Esophagus squamous epithelium (tissue), 5 donors: Measurements from ENCODE around the gene BMP7. TPM values are rescaled to one million over a fixed set of nuclear protein-coding genes. Genes with fewer than 3 reads are reported as not detected.

Experiments used
- DNase-seq: peaks from one replicate; lab custom pipeline; 2025; lab: John Stamatoyannopoulos, UW
- H3K27ac ChIP-seq, 4 donors: fragments of 200-600 bp; sonication (generic); one replicate each; pipeline ENCODE4 v1.5.1; 2016 to 2019; ENCODE audit warnings: mild to moderate bottlenecking in 1 of 4
- H3K27me3 ChIP-seq, 4 donors: fragments of 200-600 bp; sonication (generic); 1 replicate in 3 of 4; 2 replicates in 1 of 4; pipeline versions ENCODE4 v1.5.1 to v1.6.0; 2017 to 2021; ENCODE audit warnings: antibody characterized with exemption in 1 of 4
- H3K36me3 ChIP-seq, 3 donors: fragments of 200-600 bp; sonication (generic); one replicate each; pipeline ENCODE4 v1.5.1; 2016 to 2019
- H3K4me1 ChIP-seq, 3 donors: fragments of 200-600 bp; sonication (generic); one replicate each; pipeline ENCODE4 v1.5.1; 2017 to 2019
- H3K4me3 ChIP-seq, 4 donors: fragments of 200-600 bp; sonication (generic); 1 replicate in 3 of 4; 2 replicates in 1 of 4; pipeline ENCODE4 v1.5.1; 2016 to 2019; ENCODE audit warnings: mild to moderate bottlenecking in 2 of 4, moderate library complexity in 1 of 4
- H3K9me3 ChIP-seq, 3 donors: fragments of 200-600 bp; sonication (generic); one replicate each; pipeline ENCODE4 v1.5.1; 2016 to 2019
- CTCF ChIP-seq, 6 experiments: fragments of 450-650 bp in 4 of 6; fragments of 200-600 bp in 2 of 6; sonication (generic) in 2 of 6; IDR thresholded peaks; one replicate each; pipeline ENCODE4 v1.5.1; 2016 to 2019; ENCODE audit warnings: antibody characterized with exemption in 6 of 6, mild to moderate bottlenecking in 4 of 6, moderate library complexity in 4 of 6
- POLR2A ChIP-seq, 4 donors: fragments of 450-650 bp; IDR thresholded peaks; one replicate each; pipeline ENCODE4 v1.6.1; 2017; ENCODE audit warnings: antibody characterized with exemption in 4 of 4, mild to moderate bottlenecking in 4 of 4, moderate library complexity in 3 of 4
- WGBS, 2 donors: methylation state at CpG; one replicate each; pipeline ENCODE4 v1.1.5; 2018; 5-methylcytosine and 5-hydroxymethylcytosine counted together
- intact Hi-C: fragments of 100-400 bp; cut with DNase I; formaldehyde crosslinking; loops from one replicate; pipeline ENCODE4 v1.15.0; 2022
- total RNA-seq, 4 donors: library from RNA; depleted of rRNA; stranded (reverse); fragments of >200 nt; gene quantifications; one replicate each; pipeline ENCODE4 v1.1.0, GENCODE V29; 2016
- donor health status: DM: yes; HTN: yes; CAD: no.

Gene BMP7
- total RNA-seq, 4 donors from 2014 or later: 21.8 to 59.8 (median 35.1) TPM

DNA sequence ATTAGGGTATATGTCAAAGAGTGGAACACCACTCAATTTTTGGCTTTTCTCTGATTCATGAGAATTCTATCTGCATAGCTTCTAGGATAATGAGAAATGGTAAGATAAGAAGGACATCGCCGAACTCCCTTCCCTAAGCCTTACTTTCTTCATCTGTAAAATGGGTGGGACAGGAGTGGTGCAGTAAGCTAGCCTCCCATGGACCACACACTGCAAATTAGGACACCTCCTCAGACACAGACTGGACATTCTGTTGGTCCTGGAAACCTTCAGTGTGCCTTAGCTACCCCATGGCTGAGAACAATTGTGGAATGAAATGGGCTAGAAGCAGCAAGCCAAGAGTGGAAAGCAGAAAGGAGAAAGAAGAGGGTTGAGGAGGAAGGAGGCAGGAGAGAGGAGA is 89.6 kb downstream of the BMP7 start:
- TF ChIP-seq CTCF (IDR thresholded peaks at IDR 0.05): no peak
- TF ChIP-seq POLR2A (IDR thresholded peaks at IDR 0.05): no peak
- no peaks in the 10 kb centered on the region for H3K9me3 ChIP-seq
- no peak overlapping the region for H3K27ac ChIP-seq
- peaks cover 0 to 27% (median 0%) of the 10 kb centered on the region in 3 donors for H3K36me3 ChIP-seq
- H3K27me3 ChIP-seq: peaks cover 0 to 29% (median 0%) of the 10 kb centered on the region in 4 donors
- peaks cover 0 to 21% (median 7%) of the 10 kb centered on the region in 3 donors for H3K4me1 ChIP-seq
- H3K4me3 ChIP-seq: no peak overlapping the region
- intact Hi-C loops: no loop called here
- DNase-seq: no peak
- WGBS, 2 donors: 90 to 92% methylated on average over 2 of the region's 2 CpGs

- H3K4me3 ChIP-seq: no peak overlapping the region
- H3K27ac ChIP-seq: no peak overlapping the region
- DNase-seq: no peak
- peaks cover 0 to 31% (median 0%) of the 10 kb centered on the region in 3 donors for H3K36me3 ChIP-seq
- WGBS, 2 donors: 68 to 82% methylated on average over 6 to 7 of the region's 8 CpGs
- TF ChIP-seq POLR2A (IDR thresholded peaks at IDR 0.05) (no peak), CTCF (IDR thresholded peaks at IDR 0.05) (no peak)
- no peaks in the 10 kb centered on the region for H3K9me3 ChIP-seq
- peaks cover 0 to 24% (median 0%) of the 10 kb centered on the region in 4 donors for H3K27me3 ChIP-seq
- H3K4me1 ChIP-seq: peaks cover 0 to 25% (median 7%) of the 10 kb centered on the region in 3 donors
- intact Hi-C loops: no loop called here
These were observed 90.9 kb downstream of the BMP7 start for GRCh38 chr20:57175397-57176010.

- no peak overlapping the region for H3K4me3 ChIP-seq
- no peak for TF ChIP-seq CTCF (IDR thresholded peaks at IDR 0.05)
- no peak for TF ChIP-seq POLR2A (IDR thresholded peaks at IDR 0.05)
- H3K4me1 ChIP-seq: peaks cover 0 to 23% (median 7%) of the 10 kb centered on the region in 3 donors
- intact Hi-C loops: no loop called here
- H3K27ac ChIP-seq: no peak overlapping the region
- no peaks in the 10 kb centered on the region for H3K9me3 ChIP-seq
- WGBS, 2 donors: 66 to 77% methylated on average over 6 to 9 of the region's 9 CpGs
- no peak for DNase-seq
- peaks cover 0 to 17% (median 0%) of the 10 kb centered on the region in 4 donors for H3K27me3 ChIP-seq
- peaks cover 0 to 38% (median 0%) of the 10 kb centered on the region in 3 donors for H3K36me3 ChIP-seq
These were observed 91.7 kb downstream of the BMP7 start for GRCh38 chr20:57174737-57175136.

DNA sequence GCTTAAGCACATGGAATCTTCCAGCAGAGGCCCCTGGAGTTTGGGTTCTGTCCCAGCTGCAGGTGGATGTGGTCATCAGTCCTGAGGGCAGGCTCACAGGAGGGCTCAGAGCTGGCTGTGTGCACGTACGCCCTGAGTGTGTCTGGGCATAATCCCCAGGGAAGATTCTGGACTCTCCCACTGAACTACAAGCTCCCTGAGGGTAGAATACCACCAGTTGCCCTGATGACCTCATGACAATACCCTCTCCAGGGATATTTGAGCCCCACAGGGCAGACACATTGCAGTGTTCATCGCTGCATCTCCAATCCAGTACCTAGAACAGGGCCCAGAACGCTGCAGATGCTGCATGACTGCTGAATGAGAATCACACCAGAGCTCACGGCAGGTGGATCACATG is 92.5 kb downstream of the BMP7 start:
- H3K9me3 ChIP-seq: no peaks in the 10 kb centered on the region
- H3K4me1 ChIP-seq: peaks cover 0 to 15% (median 0%) of the 10 kb centered on the region in 3 donors
- no peak for DNase-seq
- H3K27me3 ChIP-seq: peaks cover 0 to 9% (median 0%) of the 10 kb centered on the region in 4 donors
- intact Hi-C loops: no loop called here
- 81 to 87% methylated on average over 2 to 3 of the region's 5 CpGs for WGBS, 2 donors
- no peak overlapping the region for H3K4me3 ChIP-seq
- no peak for TF ChIP-seq CTCF (IDR thresholded peaks at IDR 0.05)
- TF ChIP-seq POLR2A (IDR thresholded peaks at IDR 0.05): no peak
- peaks cover 0 to 46% (median 0%) of the 10 kb centered on the region in 3 donors for H3K36me3 ChIP-seq
- H3K27ac ChIP-seq: no peak overlapping the region

- Histone ChIP-seq H3K36me3 (peaks cover 0 to 51% (median 0%) of the 10 kb centered on the region in 3 donors), H3K27me3 (peaks cover 0 to 1% (median 0%) of the 10 kb centered on the region in 4 donors), H3K4me1 (peaks cover 0 to 11% (median 0%) of the 10 kb centered on the region in 3 donors), H3K27ac (no peak overlapping the region), H3K9me3 (no peaks in the 10 kb centered on the region), H3K4me3 (no peak overlapping the region)
- intact Hi-C loops: no loop called here
- 81 to 88% methylated on average over 8 to 15 of the region's 15 CpGs for WGBS, 2 donors
- TF ChIP-seq POLR2A (IDR thresholded peaks at IDR 0.05) (no peak), CTCF (IDR thresholded peaks at IDR 0.05) (no peak)
- no peak for DNase-seq
These were observed 93.4 kb downstream of the BMP7 start for GRCh38 chr20:57173041-57173440.
